K562 (cell line): ENCODE data around the gene CBL. TPM values are rescaled to one million over a fixed set of nuclear protein-coding genes. Genes with fewer than 3 reads are reported as not detected.

Experiments used
- ATAC-seq: fragments of 200-7000 bp; cut with Tn5 transposase; 3 replicates; pipeline ENCODE4 v1.9.1; 2020; ENCODE audit warnings: moderate library complexity
- BruUV-seq: library from RNA; stranded (reverse); fragments of 400-500 nt; replicated peaks from 2 replicates; lab custom pipeline; 2021; lab: Mats Ljungman, UMichigan
- CTCF ChIA-PET: fragments of 300-600 bp; formaldehyde crosslinking; extraction: SDS; loops from one replicate; lab custom pipeline; 2021; ENCODE audit warnings: low intra/inter-chr PET ratio; lab: Yijun Ruan, JAX
- POLR2A ChIA-PET: fragments of 300-600, 350-650 bp; sonication (Branson Sonifier 250); formaldehyde crosslinking; extraction: SDS; loops from one replicate; lab custom pipeline; 2021; ENCODE audit warnings: antibody characterized with exemption, inconsistent platforms; lab: Yijun Ruan, JAX
- DNase-seq, 4 experiments: peaks; one replicate each; pipeline versions ENCODE4 v3.0.0 to v3.0.0-alpha.2; 2011 to 2018; ENCODE audit warnings: low spot score in 3 of 4, mixed read lengths in 3 of 4; ENCODE audit errors: extremely low read depth in 1 of 4
- FAIRE-seq: peaks from 2 replicates; lab custom pipeline; 2011; peaks lifted over from hg19 to GRCh38; lab: Jason Lieb, UNC
- H2AFZ ChIP-seq: 2 replicates; pipeline ENCODE4 v1.6.0; 2011; ENCODE audit warnings: low read depth, low read length, control low read depth, inconsistent platforms
- H3K27ac ChIP-seq: fragments of 200-600 bp; 3 replicates; pipeline ENCODE4 v1.8.0; 2011; ENCODE audit warnings: low read depth, mild to moderate bottlenecking, control low read depth, inconsistent platforms, low read length, moderate library complexity, mixed read lengths; ENCODE audit errors: extremely low read depth
- H3K27me3 ChIP-seq, 2 experiments: fragments of 300-600 bp in 1 of 2; 2 replicates in 1 of 2; 3 replicates in 1 of 2; pipeline versions ENCODE4 v1.6.0 to v1.8.0; 2011; ENCODE audit warnings: inconsistent platforms in 2 of 2, low read length in 2 of 2, mild to moderate bottlenecking in 1 of 2, mixed read lengths in 1 of 2, moderate library complexity in 1 of 2; ENCODE audit not compliant: control insufficient read depth in 2 of 2, insufficient read depth in 2 of 2
- H3K36me3 ChIP-seq: fragments of 300-600 bp; 3 replicates; pipeline ENCODE4 v1.8.0; 2011; ENCODE audit warnings: mild to moderate bottlenecking, low read length, inconsistent platforms; ENCODE audit not compliant: control insufficient read depth, insufficient read depth
- H3K4me1 ChIP-seq, 2 experiments: fragments of 200-600 bp in 1 of 2; replicated peaks in 1 of 2; 2 replicates in 1 of 2; 3 replicates in 1 of 2; pipeline versions ENCODE4 v1.5.1 to v1.8.0; 2011; ENCODE audit warnings: inconsistent platforms in 2 of 2, low read length in 2 of 2, mild to moderate bottlenecking in 1 of 2, mixed read lengths in 1 of 2, moderate library complexity in 1 of 2; ENCODE audit not compliant: control insufficient read depth in 2 of 2, insufficient read depth in 2 of 2
- H3K4me2 ChIP-seq: 2 replicates; pipeline ENCODE4 v1.6.1; 2011; ENCODE audit warnings: low read length, control low read depth, inconsistent platforms, mixed read lengths; ENCODE audit not compliant: insufficient read depth
- H3K4me3 ChIP-seq: fragments of 200-600 bp; sonication (generic), shearing (Covaris generic); 2 replicates; pipeline ENCODE4 v1.5.1; 2016; ENCODE audit warnings: control low read depth, inconsistent platforms
- H3K79me2 ChIP-seq: fragments of 200-600 bp; 3 replicates; pipeline ENCODE4 v1.8.0; 2011; ENCODE audit warnings: low read length, inconsistent platforms; ENCODE audit not compliant: control insufficient read depth, insufficient read depth
- H3K9ac ChIP-seq, 2 experiments: 2 replicates each; pipeline versions ENCODE4 v1.6.0 to v1.6.1; 2011; ENCODE audit warnings: low read depth in 2 of 2, low read length in 2 of 2, control low read depth in 1 of 2, inconsistent platforms in 1 of 2, mild to moderate bottlenecking in 1 of 2, mixed read lengths in 1 of 2; ENCODE audit not compliant: insufficient read depth in 1 of 2
- H3K9me1 ChIP-seq: one replicate; pipeline ENCODE4 v1.6.0; 2011; ENCODE audit warnings: inconsistent platforms, mild to moderate bottlenecking, low read length, moderate library complexity; ENCODE audit not compliant: control insufficient read depth, insufficient read depth
- H3K9me3 ChIP-seq: replicated peaks from 2 replicates; pipeline ENCODE4 v1.5.1; 2011; ENCODE audit warnings: low read depth, low read length, inconsistent platforms; ENCODE audit not compliant: control insufficient read depth, insufficient read depth
- H4K20me1 ChIP-seq: replicated peaks from 2 replicates; pipeline ENCODE4 v1.6.1; 2011; ENCODE audit warnings: low read length, inconsistent platforms, mixed read lengths; ENCODE audit not compliant: control insufficient read depth, insufficient read depth
- HMG20B ChIP-seq: fragments of 250-450 bp; sonication (Bioruptor Pico); IDR thresholded peaks from 2 replicates; pipeline ENCODE4 v1.5.0; 2021; ENCODE audit warnings: mild to moderate bottlenecking
- NEUROD1 ChIP-seq: fragments of 150-350 bp; IDR thresholded peaks from 2 replicates; pipeline ENCODE4 v1.6.1; 2014; ENCODE audit warnings: borderline replicate concordance, low read length, low read depth; ENCODE audit not compliant: partially characterized antibody
- POLR2G ChIP-seq: fragments of 200-400 bp; formaldehyde crosslinking; IDR thresholded peaks from 2 replicates; pipeline ENCODE4 v1.6.1; 2017; ENCODE audit warnings: low read depth, mild to moderate bottlenecking, antibody characterized with exemption, low read length, moderate library complexity
- RBM22 ChIP-seq: fragments of 200-400 bp; formaldehyde crosslinking; IDR thresholded peaks from 2 replicates; pipeline ENCODE4 v1.6.1; 2018; ENCODE audit warnings: low read length, low read depth; ENCODE audit not compliant: poor library complexity, severe bottlenecking
- SUPT5H ChIP-seq: fragments of 450-650 bp; IDR thresholded peaks from 2 replicates; pipeline ENCODE4 v1.6.1; 2016
- ZC3H8 ChIP-seq: fragments of 450-650 bp; IDR thresholded peaks from 2 replicates; pipeline ENCODE4 v1.6.1; 2017
- ZNF75A ChIP-seq: fragments of 450-650 bp; formaldehyde crosslinking; IDR thresholded peaks from 2 replicates; pipeline ENCODE4 v1.4.0; 2020; ENCODE audit warnings: mild to moderate bottlenecking
- whole genome bisulfite sequencing: fragments of 100-300 bp; shearing (Covaris generic); methylation state at CpG from one replicate; pipeline ENCODE4 v1.1.6; 2016; ENCODE audit warnings: low coverage, mixed read lengths; ENCODE audit not compliant: insufficient coverage; ENCODE audit errors: missing lambda C conversion rate; 5-methylcytosine and 5-hydroxymethylcytosine counted together
- in situ Hi-C: fragments of 300-500 bp; cut with MboI; formaldehyde crosslinking; loops from 4 replicates; pipeline ENCODE4 v1.15.0; 2018; ENCODE audit warnings: inconsistent platforms, mixed read lengths
- intact Hi-C: fragments of 100-400 bp; cut with micrococcal nuclease; formaldehyde crosslinking; loops from 2 replicates; pipeline ENCODE4 v1.14.2; 2022
- polyA plus RNA-seq, 8 experiments: library from polyadenylated mRNA; depleted of rRNA in 4 of 8; stranded (reverse) in 5 of 8; unstranded in 3 of 8; fragments of >200 nt; fragmentation: Nextera tagmentation in 2 of 8; fragmentation: Illumina TruSeq in 1 of 8; extraction: Ambion mirVana in 2 of 8; extraction: Trizol in 1 of 8; gene quantifications; 2 replicates each; pipeline versions ENCODE4 v1.2.1 to v1.2.3, GENCODE V29; 2011 to 2014; ENCODE audit warnings: inconsistent platforms in 1 of 8, missing spikeins in 1 of 8
- total RNA-seq, 7 experiments: library from RNA; depleted of rRNA in 6 of 7; stranded (reverse); fragments of >200 nt in 6 of 7; fragmentation: Illumina TruSeq in 2 of 7; extraction: Trizol in 2 of 7; gene quantifications; 2 replicates each; pipeline versions ENCODE4 v1.2.1 to v1.2.3, GENCODE V29; 2011 to 2021; ENCODE audit warnings: low replicate concordance in 1 of 7
- TF ChIP-seq, protein P1 (sequence below): fragments of 250-450 bp; sonication (Bioruptor Pico); IDR thresholded peaks from 2 replicates; pipeline ENCODE4 v1.5.0; 2021
- TF ChIP-seq, protein P2 (sequence below): fragments of 450-650 bp; IDR thresholded peaks from 2 replicates; pipeline ENCODE4 v1.6.1; 2016; ENCODE audit warnings: low read depth, mild to moderate bottlenecking, moderate library complexity

Gene CBL
- total and polyA plus RNA-seq, 9 of the 15 experiments (the other 6 are each of a cell fraction or from before 2014, with no cell fraction given) = 3.2 to 24.9 (median 9.9) TPM

DNA sequence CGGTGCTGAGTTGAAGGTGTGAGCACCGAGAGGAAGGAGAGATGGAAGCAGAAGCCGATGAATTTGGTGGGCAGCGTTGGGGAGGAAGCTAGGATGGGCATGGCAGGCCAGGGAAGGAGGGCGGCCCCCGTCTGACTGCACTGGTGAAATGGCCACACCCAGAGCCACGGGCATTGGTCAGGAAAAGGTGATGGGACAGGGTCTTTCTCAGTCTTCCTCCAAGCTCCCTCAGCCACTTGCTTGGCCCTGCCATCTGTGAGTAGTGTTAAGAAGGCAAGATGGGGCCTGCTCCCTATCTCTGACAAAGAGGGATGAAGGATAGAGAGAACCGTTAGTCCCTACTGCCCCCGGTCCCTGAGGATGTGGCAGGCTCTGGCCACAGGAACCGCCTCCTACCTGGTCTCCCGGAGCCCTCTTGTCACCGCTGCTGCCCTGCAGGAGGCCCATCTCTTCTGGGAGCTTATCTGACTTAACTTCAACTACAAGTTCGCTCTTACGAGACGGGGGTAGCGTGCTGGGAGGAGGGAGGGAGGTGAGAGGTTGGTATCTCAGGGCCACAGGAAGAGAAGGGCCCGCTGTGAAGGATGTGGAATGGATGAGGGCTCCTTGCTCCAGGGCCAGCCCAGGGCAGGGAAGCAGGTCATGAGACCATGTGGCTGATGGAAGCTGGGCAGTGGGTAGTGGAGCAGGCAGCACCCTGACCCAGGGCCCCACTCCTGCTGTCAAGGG, 104.0 kb downstream of the CBL start:
- in situ Hi-C loops = no loop called here

More for the DNA sequence above, 104.0 kb downstream of the CBL start:
- TF ChIP-seq RBM22 = peak; percentile 6
- no peak for TF ChIP-seq ZC3H8
- no peak for TF ChIP-seq ZNF75A (CRISPR knock-in tag)
- TF ChIP-seq POLR2G = peak; percentile 10; the same call in 1 of the 2 replicates
- TF ChIP-seq SUPT5H = 0 out of 2 replicates have a peak, but pooled peaks have one; percentile 39
- no peak for TF ChIP-seq HMG20B (CRISPR knock-in tag)
- no peak for TF ChIP-seq NEUROD1
- TF ChIP-seq, protein P1, sequence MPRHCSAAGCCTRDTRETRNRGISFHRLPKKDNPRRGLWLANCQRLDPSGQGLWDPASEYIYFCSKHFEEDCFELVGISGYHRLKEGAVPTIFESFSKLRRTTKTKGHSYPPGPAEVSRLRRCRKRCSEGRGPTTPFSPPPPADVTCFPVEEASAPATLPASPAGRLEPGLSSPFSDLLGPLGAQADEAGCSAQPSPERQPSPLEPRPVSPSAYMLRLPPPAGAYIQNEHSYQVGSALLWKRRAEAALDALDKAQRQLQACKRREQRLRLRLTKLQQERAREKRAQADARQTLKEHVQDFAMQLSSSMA = no peak
- TF ChIP-seq, protein P2, sequence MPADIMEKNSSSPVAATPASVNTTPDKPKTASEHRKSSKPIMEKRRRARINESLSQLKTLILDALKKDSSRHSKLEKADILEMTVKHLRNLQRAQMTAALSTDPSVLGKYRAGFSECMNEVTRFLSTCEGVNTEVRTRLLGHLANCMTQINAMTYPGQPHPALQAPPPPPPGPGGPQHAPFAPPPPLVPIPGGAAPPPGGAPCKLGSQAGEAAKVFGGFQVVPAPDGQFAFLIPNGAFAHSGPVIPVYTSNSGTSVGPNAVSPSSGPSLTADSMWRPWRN = no peak
- H3K27me3 ChIP-seq = no peaks in the 10 kb centered on the region
- H2AFZ ChIP-seq = no peak overlapping the region
- H3K9ac ChIP-seq = no peak overlapping the region
- H3K79me2 ChIP-seq = peaks cover 3% of the 10 kb centered on the region; the same call in 1 of the 3 replicates
- DNase-seq = no peak
- no peaks in the 10 kb centered on the region for H4K20me1 ChIP-seq
- no peak; the same call in 2 of the 3 replicates for ATAC-seq
- H3K27ac ChIP-seq = no peak overlapping the region
- ChIA-PET CTCF (no interaction called here), POLR2A (interaction anchor here (0.6 to 3.2 kb wide), 8 partner anchors 7 to 283 kb away, joined by 4 to 17 read pairs (median 5); partner anchors contain the start of gene MCAM)
- FAIRE-seq = no peak
- peaks cover 0 to 15% of the 10 kb centered on the region in 2 experiments; a peak in 2 of 5 replicates for H3K4me1 ChIP-seq
- intact Hi-C loops = no loop called here
- H3K36me3 ChIP-seq = peaks cover 85% of the 10 kb centered on the region; the same call in 2 of the 3 replicates
- H3K4me3 ChIP-seq = no peak overlapping the region
- no peaks in the 10 kb centered on the region for H3K9me3 ChIP-seq
- no peak overlapping the region for H3K4me2 ChIP-seq
- no peaks in the 10 kb centered on the region for H3K9me1 ChIP-seq
- BruUV-seq = no TSS peak
- 64% methylated on average over 15 of the region's 17 CpGs for WGBS
